GM21528 (cell line): ENCODE measurements around the gene PLS3.
"Not testable (repeated sequence)": the region's sequence is repeated elsewhere in the genome, so short reads cannot be mapped to it uniquely, and the experiment has no call there.

Experiments
- ATAC-seq: cut with Tn5 transposase; IDR thresholded peaks from one replicate; pipeline ENCODE4 v1.9.1; 2021; ENCODE audit warnings: mild to moderate bottlenecking, moderate library complexity; ENCODE audit not compliant: unreplicated experiment, low FRiP score

Gene PLS3

GRCh38 chrX:115603534-115604074, 42.6 kb downstream of the PLS3 start:
- ATAC-seq, result no peak

GRCh38 chrX:115606861-115607260, 45.9 kb downstream of the PLS3 start:
- no peak for ATAC-seq

- ATAC-seq, result no peak
These were observed 48.6 kb downstream of the PLS3 start for GRCh38 chrX:115609621-115610020.

GRCh38 chrX:115616943-115617563, 56.1 kb downstream of the PLS3 start:
- ATAC-seq, result peak; percentile 86

- no peak for ATAC-seq
These were observed 61.6 kb downstream of the PLS3 start for GRCh38 chrX:115622534-115622933.

GRCh38 chrX:115624916-115625315, 63.9 kb downstream of the PLS3 start:
- ATAC-seq, result no peak

GRCh38 chrX:115625572-115626301, 64.8 kb downstream of the PLS3 start:
- ATAC-seq, result no peak

- no peak for ATAC-seq
These were observed 69.2 kb downstream of the PLS3 start for GRCh38 chrX:115630204-115630603.

GRCh38 chrX:115632455-115632854, 71.5 kb downstream of the PLS3 start:
- ATAC-seq, result no peak

GRCh38 chrX:115633397-115633796, 72.4 kb downstream of the PLS3 start:
- ATAC-seq, result not testable (repeated sequence)

- no peak for ATAC-seq
These were observed 78.4 kb downstream of the PLS3 start for GRCh38 chrX:115639334-115639880.

GRCh38 chrX:115642311-115642710, 81.3 kb downstream of the PLS3 start:
- ATAC-seq, result no peak

GRCh38 chrX:115642895-115643530, 82.0 kb downstream of the PLS3 start:
- no peak for ATAC-seq

GRCh38 chrX:115644397-115644796, 83.4 kb downstream of the PLS3 start:
- ATAC-seq, result not testable (repeated sequence)

GRCh38 chrX:115649461-115650063, 88.6 kb downstream of the PLS3 start:
- no peak for ATAC-seq

GRCh38 chrX:115650449-115650848, 89.5 kb downstream of the PLS3 start:
- no peak for ATAC-seq

- no peak for ATAC-seq
These were observed 89.9 kb downstream of the PLS3 start for GRCh38 chrX:115650916-115651315.

GRCh38 chrX:115652221-115652620, 91.2 kb downstream of the PLS3 start:
- no peak for ATAC-seq

GRCh38 chrX:115665122-115665521, 104.1 kb downstream of the PLS3 start:
- no peak for ATAC-seq

- no peak for ATAC-seq
These were observed 118.5 kb downstream of the PLS3 start for GRCh38 chrX:115679460-115679859.

GRCh38 chrX:115687595-115687994, 126.6 kb downstream of the PLS3 start:
- no peak for ATAC-seq
